C4-2B (cell line): ENCODE measurements around the gene CDC42BPA.
A peak's percentile ranks its signal among the peaks of the same experiment; 100 is the strongest.

Source experiments
- H3K27ac ChIP-seq: fragments of 450-650 bp; 2 replicates; pipeline ENCODE4 v1.5.1; 2017
- ZFX ChIP-seq: fragments of 450-650 bp; IDR thresholded peaks from 2 replicates; pipeline ENCODE4 v1.6.1; 2017
- TF ChIP-seq, protein P1 (sequence below): fragments of 450-650 bp; conservative IDR thresholded peaks from 2 replicates; pipeline ENCODE4 v1.5.1; 2017; ENCODE audit warnings: mild to moderate bottlenecking

CDC42BPA gene

DNA sequence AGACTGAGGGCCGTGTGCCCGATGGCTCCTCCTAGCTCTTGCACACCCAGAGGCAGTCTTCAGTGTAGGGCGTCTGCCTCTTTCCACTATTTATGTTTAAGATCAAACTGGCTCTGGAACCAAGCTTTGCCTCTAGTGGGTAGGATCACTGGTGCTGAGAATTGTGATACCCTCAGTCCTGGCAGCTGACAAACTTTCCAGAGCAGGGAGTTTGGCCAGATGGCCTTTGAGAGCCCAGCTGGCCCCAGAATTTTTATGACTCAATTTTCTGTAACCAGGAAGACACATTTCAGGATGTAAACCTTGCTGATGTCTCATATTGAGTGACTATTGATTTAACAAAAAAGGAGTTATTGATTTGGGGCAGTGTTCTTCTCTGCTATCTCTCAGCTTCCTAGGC lies 371.5 kb downstream of the CDC42BPA start:
- H3K27ac ChIP-seq: peak overlapping the region; percentile 93
- no peak for TF ChIP-seq ZFX
- TF ChIP-seq, protein P1, sequence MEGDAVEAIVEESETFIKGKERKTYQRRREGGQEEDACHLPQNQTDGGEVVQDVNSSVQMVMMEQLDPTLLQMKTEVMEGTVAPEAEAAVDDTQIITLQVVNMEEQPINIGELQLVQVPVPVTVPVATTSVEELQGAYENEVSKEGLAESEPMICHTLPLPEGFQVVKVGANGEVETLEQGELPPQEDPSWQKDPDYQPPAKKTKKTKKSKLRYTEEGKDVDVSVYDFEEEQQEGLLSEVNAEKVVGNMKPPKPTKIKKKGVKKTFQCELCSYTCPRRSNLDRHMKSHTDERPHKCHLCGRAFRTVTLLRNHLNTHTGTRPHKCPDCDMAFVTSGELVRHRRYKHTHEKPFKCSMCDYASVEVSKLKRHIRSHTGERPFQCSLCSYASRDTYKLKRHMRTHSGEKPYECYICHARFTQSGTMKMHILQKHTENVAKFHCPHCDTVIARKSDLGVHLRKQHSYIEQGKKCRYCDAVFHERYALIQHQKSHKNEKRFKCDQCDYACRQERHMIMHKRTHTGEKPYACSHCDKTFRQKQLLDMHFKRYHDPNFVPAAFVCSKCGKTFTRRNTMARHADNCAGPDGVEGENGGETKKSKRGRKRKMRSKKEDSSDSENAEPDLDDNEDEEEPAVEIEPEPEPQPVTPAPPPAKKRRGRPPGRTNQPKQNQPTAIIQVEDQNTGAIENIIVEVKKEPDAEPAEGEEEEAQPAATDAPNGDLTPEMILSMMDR: no peak

DNA sequence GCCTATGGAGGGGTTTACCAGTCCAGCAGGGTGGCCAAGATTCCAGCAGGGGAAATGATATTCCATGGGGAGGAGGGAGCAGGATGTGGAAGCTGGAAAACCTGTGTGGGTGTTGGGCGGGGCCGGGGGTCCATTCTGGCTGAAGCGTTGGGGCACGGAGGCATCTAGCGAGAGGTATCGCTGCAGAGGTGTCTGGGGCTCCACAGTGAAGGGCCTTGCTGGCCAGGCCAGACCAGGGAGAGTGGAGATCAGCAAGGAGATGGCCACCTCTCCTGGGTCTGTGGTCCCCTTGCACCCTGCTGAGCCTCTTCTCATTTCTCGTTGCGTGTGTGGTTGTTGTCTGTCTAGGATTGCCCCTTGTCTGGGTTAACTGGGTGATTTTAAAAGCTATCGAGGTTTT lies 372.0 kb downstream of the CDC42BPA start:
- no peak for TF ChIP-seq ZFX
- TF ChIP-seq, protein P1: no peak
- peak overlapping the region; percentile 93 for H3K27ac ChIP-seq

- H3K27ac ChIP-seq: peak overlapping the region; percentile 93
- TF ChIP-seq, protein P1: no peak
- no peak for TF ChIP-seq ZFX
Measured at GRCh38 chr1:226945858-226946245, 372.4 kb downstream of the CDC42BPA start.

DNA sequence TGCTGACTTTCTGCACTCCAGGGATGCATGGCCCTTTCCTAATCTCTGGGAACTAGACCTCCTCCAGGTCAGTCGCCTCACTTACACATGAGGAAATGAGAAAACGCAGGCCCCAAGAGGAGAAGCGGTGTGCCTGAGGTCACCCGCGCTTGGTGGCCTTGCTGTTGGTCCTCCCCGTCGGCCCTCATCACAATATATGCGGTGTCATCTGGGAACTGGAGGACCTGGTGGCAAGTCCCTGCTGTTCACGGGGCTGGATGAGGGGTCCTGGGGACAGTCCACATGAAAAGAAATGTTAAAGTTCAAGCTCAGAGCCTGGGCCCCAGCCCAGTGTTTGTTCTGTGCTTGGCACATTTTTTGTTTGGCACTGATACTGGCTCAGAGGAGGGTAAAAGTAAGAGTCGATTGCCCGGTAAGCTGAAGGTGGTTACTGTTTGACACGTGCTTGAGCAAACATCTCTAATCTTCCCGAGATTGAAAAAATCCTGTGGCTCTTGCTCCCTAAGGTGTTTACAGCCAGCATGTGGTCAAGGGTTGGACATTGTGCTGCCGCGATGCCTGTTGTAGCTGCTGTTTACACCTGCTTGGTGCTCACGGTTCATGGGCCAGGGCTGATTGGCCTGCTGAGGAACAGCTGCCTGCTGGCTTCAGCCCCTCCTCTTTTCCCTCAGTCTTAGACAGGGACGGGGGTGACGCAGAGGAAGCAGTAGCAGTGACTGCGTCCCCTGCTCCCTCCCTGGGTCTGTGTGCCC lies 373.0 kb downstream of the CDC42BPA start:
- TF ChIP-seq, protein P1: no peak
- no peak for TF ChIP-seq ZFX

GRCh38 chr1:226943927-226944326 lies 374.4 kb downstream of the CDC42BPA start:
- no peak for TF ChIP-seq ZFX
- TF ChIP-seq, protein P1: no peak
- H3K27ac ChIP-seq: peak overlapping the region; percentile 93

More for the DNA sequence above, 373.0 kb downstream of the CDC42BPA start:
- H3K27ac ChIP-seq: peak overlapping the region; percentile 93

DNA sequence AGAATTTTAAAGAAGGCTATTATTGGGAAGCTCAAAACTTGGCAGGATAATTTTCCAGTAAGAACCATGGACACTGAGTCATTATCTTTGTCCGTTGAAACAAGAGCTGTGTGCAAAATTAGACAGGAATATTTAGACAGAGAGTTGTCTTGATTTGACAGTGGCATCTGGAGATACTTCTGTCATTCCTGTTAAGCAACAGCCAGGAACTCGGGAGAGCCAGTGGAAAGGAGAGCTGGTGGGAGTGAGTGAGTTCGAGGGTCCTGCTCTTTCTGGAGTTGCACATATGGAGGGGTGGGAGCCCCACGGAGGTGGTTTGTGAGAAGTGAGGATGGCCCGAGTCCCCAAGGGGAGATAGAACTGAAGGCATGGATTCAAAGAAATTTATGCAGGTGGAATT lies 375.1 kb downstream of the CDC42BPA start:
- no peak for TF ChIP-seq ZFX
- TF ChIP-seq, protein P1: no peak

GRCh38 chr1:226942392-226942791 lies 375.9 kb downstream of the CDC42BPA start:
- no peak for TF ChIP-seq ZFX
- TF ChIP-seq, protein P1: no peak
- H3K27ac ChIP-seq: no peak overlapping the region

More for the DNA sequence above, 375.1 kb downstream of the CDC42BPA start:
- peak overlapping the region; percentile 93; the same call in 1 of the 2 replicates for H3K27ac ChIP-seq
